PC-9 (cell line): ENCODE measurements around the gene ANK2.

Experiments
- EZH2 ChIP-seq: fragments of 200-600 bp; sonication (generic); IDR thresholded peaks from 2 replicates; pipeline ENCODE4 v1.8.0; 2017; ENCODE audit warnings: antibody characterized with exemption, low read depth
- TF ChIP-seq, protein P1 (sequence below): fragments of 200-600 bp; sonication (generic); conservative IDR thresholded peaks from 2 replicates; pipeline ENCODE4 v1.6.1; 2017; ENCODE audit warnings: mixed run types, antibody characterized with exemption, mild to moderate bottlenecking, moderate library complexity

- TF ChIP-seq EZH2, result no peak
- TF ChIP-seq, protein P1, sequence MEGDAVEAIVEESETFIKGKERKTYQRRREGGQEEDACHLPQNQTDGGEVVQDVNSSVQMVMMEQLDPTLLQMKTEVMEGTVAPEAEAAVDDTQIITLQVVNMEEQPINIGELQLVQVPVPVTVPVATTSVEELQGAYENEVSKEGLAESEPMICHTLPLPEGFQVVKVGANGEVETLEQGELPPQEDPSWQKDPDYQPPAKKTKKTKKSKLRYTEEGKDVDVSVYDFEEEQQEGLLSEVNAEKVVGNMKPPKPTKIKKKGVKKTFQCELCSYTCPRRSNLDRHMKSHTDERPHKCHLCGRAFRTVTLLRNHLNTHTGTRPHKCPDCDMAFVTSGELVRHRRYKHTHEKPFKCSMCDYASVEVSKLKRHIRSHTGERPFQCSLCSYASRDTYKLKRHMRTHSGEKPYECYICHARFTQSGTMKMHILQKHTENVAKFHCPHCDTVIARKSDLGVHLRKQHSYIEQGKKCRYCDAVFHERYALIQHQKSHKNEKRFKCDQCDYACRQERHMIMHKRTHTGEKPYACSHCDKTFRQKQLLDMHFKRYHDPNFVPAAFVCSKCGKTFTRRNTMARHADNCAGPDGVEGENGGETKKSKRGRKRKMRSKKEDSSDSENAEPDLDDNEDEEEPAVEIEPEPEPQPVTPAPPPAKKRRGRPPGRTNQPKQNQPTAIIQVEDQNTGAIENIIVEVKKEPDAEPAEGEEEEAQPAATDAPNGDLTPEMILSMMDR, result no peak
Measured at GRCh38 chr4:113080050-113080449, 30.6 kb downstream of the ANK2 start.
